Transverse colon (tissue), 3 donors: Measurements from ENCODE around the gene CCDC51.

Experiments
- CTCF ChIP-seq, 5 experiments: fragments of 200-600 bp in 3 of 5; fragments of 450-650 bp in 2 of 5; sonication (generic) in 3 of 5; IDR thresholded peaks; 1 replicate in 2 of 5; 2 replicates in 3 of 5; pipeline ENCODE4 v1.5.1; 2016 to 2017; ENCODE audit warnings: antibody characterized with exemption in 5 of 5, inconsistent platforms in 3 of 5, mild to moderate bottlenecking in 2 of 5, moderate library complexity in 1 of 5
- EP300 ChIP-seq: sonication (generic); formaldehyde crosslinking; IDR thresholded peaks from one replicate; pipeline ENCODE4 v1.6.1; 2017; ENCODE audit warnings: antibody characterized with exemption, low read depth

GRCh38 chr3:48465237-48465530 is 25.3 kb upstream of the CCDC51 start:
- no peak for TF ChIP-seq CTCF (IDR thresholded peaks at IDR 0.05)
- no peak for TF ChIP-seq EP300
